ENCODE data around the gene EBF4. TPM values are rescaled to one million over a fixed set of nuclear protein-coding genes. Genes with fewer than 3 reads are reported as not detected.
"Not testable (repeated sequence)": the region's sequence is repeated elsewhere in the genome, so short reads cannot be mapped to it uniquely, and the experiment has no call there.

Gene EBF4
- total RNA-seq, 4 donors from 2014 or later: 3.7 to 101 (median 5.4) TPM

DNA sequence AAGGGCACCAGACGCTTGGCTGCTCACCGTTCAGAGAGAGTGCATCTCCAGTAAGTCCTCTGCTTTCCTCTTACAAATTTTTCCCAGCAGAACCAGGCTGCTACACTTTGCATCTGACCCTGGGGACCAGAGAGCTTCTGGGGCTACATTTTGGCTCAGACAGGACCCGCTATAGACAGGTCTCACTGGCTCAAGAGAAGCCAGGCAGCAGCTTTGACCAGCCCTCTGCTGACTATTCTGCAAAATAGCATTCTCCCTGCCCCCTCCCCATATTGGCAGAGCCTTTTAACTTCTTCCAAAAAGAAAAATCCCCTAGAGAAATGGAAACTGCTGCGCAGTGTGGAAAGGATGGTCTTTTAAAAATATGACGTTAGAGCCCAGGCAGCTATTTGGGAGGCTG is 70.6 kb downstream of the EBF4 start:
- intact Hi-C loops (cut with DNase I; ENCODE audit: low total_unique reads): no loop called here
- Histone ChIP-seq H3K9me3 (no peaks in the 10 kb centered on the region), H3K4me1 (peaks cover 0 to 5% (median 1%) of the 10 kb centered on the region in 4 donors), H3K4me3 (no peak overlapping the region), H3K27ac (no peak overlapping the region), H3K27me3 (peaks cover 36% of the 10 kb centered on the region), H3K36me3 (no peaks in the 10 kb centered on the region)
- 57 to 75% methylated on average over 2 to 5 of the region's 5 CpGs for WGBS, 2 donors (ENCODE audit: low coverage in 1 of 2)
- no peak for DNase-seq
- in situ Hi-C loops (cut with MboI; ENCODE audit: low pct_ligation_motif_present in 1 of 4, low pct_unique_long_range_greater_than_20kb in 1 of 4, low sequenced_read_pairs in 3 of 4): no loop called here
- TF ChIP-seq, protein P1, sequence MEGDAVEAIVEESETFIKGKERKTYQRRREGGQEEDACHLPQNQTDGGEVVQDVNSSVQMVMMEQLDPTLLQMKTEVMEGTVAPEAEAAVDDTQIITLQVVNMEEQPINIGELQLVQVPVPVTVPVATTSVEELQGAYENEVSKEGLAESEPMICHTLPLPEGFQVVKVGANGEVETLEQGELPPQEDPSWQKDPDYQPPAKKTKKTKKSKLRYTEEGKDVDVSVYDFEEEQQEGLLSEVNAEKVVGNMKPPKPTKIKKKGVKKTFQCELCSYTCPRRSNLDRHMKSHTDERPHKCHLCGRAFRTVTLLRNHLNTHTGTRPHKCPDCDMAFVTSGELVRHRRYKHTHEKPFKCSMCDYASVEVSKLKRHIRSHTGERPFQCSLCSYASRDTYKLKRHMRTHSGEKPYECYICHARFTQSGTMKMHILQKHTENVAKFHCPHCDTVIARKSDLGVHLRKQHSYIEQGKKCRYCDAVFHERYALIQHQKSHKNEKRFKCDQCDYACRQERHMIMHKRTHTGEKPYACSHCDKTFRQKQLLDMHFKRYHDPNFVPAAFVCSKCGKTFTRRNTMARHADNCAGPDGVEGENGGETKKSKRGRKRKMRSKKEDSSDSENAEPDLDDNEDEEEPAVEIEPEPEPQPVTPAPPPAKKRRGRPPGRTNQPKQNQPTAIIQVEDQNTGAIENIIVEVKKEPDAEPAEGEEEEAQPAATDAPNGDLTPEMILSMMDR (IDR thresholded peaks at IDR 0.05): no peak
- TF ChIP-seq EP300 (IDR thresholded peaks at IDR 0.05; ENCODE audit: low read depth) (no peak), POLR2A (IDR thresholded peaks at IDR 0.05) (no peak), POLR2AphosphoS5 (IDR thresholded peaks at IDR 0.05) (no peak)

GRCh38 chr20:2767768-2768631 is 75.4 kb downstream of the EBF4 start:
- DNase-seq: no peak
- H3K9me3 ChIP-seq: no peaks in the 10 kb centered on the region
- no peak overlapping the region for H3K27ac ChIP-seq
- WGBS, 2 donors (ENCODE audit: low coverage in 1 of 2): 31 to 43% methylated on average over 1 to 15 of the region's 15 CpGs
- in situ Hi-C loops (cut with MboI; ENCODE audit: low pct_ligation_motif_present in 1 of 4, low pct_unique_long_range_greater_than_20kb in 1 of 4, low sequenced_read_pairs in 3 of 4) (no loop called here), intact Hi-C loops (cut with DNase I; ENCODE audit: low total_unique reads) (no loop called here)
- H3K4me3 ChIP-seq: no peak overlapping the region
- no peak for TF ChIP-seq POLR2A (IDR thresholded peaks at IDR 0.05)
- TF ChIP-seq, protein P1 (IDR thresholded peaks at IDR 0.05): no peak
- no peak for TF ChIP-seq POLR2AphosphoS5 (IDR thresholded peaks at IDR 0.05)
- TF ChIP-seq EP300 (IDR thresholded peaks at IDR 0.05; ENCODE audit: low read depth): no peak
- H3K4me1 ChIP-seq: peaks cover 0 to 5% (median 1%) of the 10 kb centered on the region in 4 donors
- no peaks in the 10 kb centered on the region for H3K36me3 ChIP-seq
- peaks cover 52% of the 10 kb centered on the region for H3K27me3 ChIP-seq

- DNase-seq: no peak
- in situ Hi-C loops (cut with MboI; ENCODE audit: low pct_ligation_motif_present in 1 of 4, low pct_unique_long_range_greater_than_20kb in 1 of 4, low sequenced_read_pairs in 3 of 4) (no loop called here), intact Hi-C loops (cut with DNase I; ENCODE audit: low total_unique reads) (no loop called here)
- Histone ChIP-seq H3K4me1 (peaks cover 0 to 5% (median 1%) of the 10 kb centered on the region in 4 donors), H3K27me3 (peaks cover 52% of the 10 kb centered on the region), H3K4me3 (no peak overlapping the region), H3K27ac (no peak overlapping the region), H3K36me3 (no peaks in the 10 kb centered on the region), H3K9me3 (no peaks in the 10 kb centered on the region)
- TF ChIP-seq, protein P1 (IDR thresholded peaks at IDR 0.05): no peak
- no peak for TF ChIP-seq POLR2AphosphoS5 (IDR thresholded peaks at IDR 0.05)
- TF ChIP-seq POLR2A (IDR thresholded peaks at IDR 0.05): no peak
- TF ChIP-seq EP300 (IDR thresholded peaks at IDR 0.05; ENCODE audit: low read depth): no peak
- WGBS, 2 donors (ENCODE audit: low coverage in 1 of 2): 67 to 71% methylated on average over 1 to 5 of the region's 5 CpGs
Measured at GRCh38 chr20:2768632-2769015, 76.0 kb downstream of the EBF4 start.

- H3K4me3 ChIP-seq; H3K4me1 ChIP-seq; H3K36me3 ChIP-seq; intact Hi-C loops (cut with DNase I; ENCODE audit: low total_unique reads); H3K27ac ChIP-seq; H3K9me3 ChIP-seq; DNase-seq; in situ Hi-C loops (cut with MboI; ENCODE audit: low pct_ligation_motif_present in 1 of 4, low pct_unique_long_range_greater_than_20kb in 1 of 4, low sequenced_read_pairs in 3 of 4): not testable (repeated sequence)
- peaks cover 45% of the 10 kb centered on the region for H3K27me3 ChIP-seq
- WGBS, 2 donors (ENCODE audit: low coverage in 1 of 2): 90% methylated on average over 12 of the region's 12 CpGs; no CpG with 5 or more reads in 1 of the 2 donors
Measured at GRCh38 chr20:2770091-2770490, 77.5 kb downstream of the EBF4 start.
